Superior temporal gyrus (tissue), 1 donor: ENCODE results near the gene ADM.

Source experiments
- DNase-seq: peaks from one replicate; pipeline ENCODE4 v3.0.0-alpha.2; 2016; ENCODE audit errors: extremely low spot score

Gene ADM

GRCh38 chr11:10309163-10310093 lies 4.6 kb downstream of the ADM start:
- no peak for DNase-seq

- DNase-seq, result no peak
Observed at GRCh38 chr11:10310301-10310841, 5.5 kb downstream of the ADM start.

- no peak for DNase-seq
Observed at GRCh38 chr11:10311802-10312201, 6.9 kb downstream of the ADM start.

- DNase-seq, result no peak
Observed at GRCh38 chr11:10314199-10315072, 9.6 kb downstream of the ADM start.

- DNase-seq, result no peak
Observed at GRCh38 chr11:10315083-10315482, 10.2 kb downstream of the ADM start.

- no peak for DNase-seq
Observed at GRCh38 chr11:10317151-10317755, 12.4 kb downstream of the ADM start.

GRCh38 chr11:10317776-10318526 lies 13.1 kb downstream of the ADM start:
- no peak for DNase-seq

GRCh38 chr11:10318527-10318802 lies 13.6 kb downstream of the ADM start:
- no peak for DNase-seq

GRCh38 chr11:10319702-10320558 lies 15.1 kb downstream of the ADM start:
- no peak for DNase-seq

- no peak for DNase-seq
Observed at GRCh38 chr11:10320736-10321465, 16.0 kb downstream of the ADM start.

GRCh38 chr11:10322401-10322800 lies 17.5 kb downstream of the ADM start:
- no peak for DNase-seq

- DNase-seq, result peak; percentile 86
Observed at GRCh38 chr11:10322830-10323792, 18.2 kb downstream of the ADM start.

GRCh38 chr11:10323793-10324170 lies 18.9 kb downstream of the ADM start:
- DNase-seq, result no peak

GRCh38 chr11:10324474-10324873 lies 19.6 kb downstream of the ADM start:
- DNase-seq, result no peak

- DNase-seq, result no peak
Observed at GRCh38 chr11:10325277-10326011, 20.6 kb downstream of the ADM start.

- no peak for DNase-seq
Observed at GRCh38 chr11:10326012-10326964, 21.4 kb downstream of the ADM start.

GRCh38 chr11:10327254-10327653 lies 22.4 kb downstream of the ADM start:
- DNase-seq, result no peak
